PC-9 (cell line): ENCODE results near the gene MYOM3. TPM values are rescaled to one million over a fixed set of nuclear protein-coding genes. Genes with fewer than 3 reads are reported as not detected.

Experiments
- BruUV-seq: library from RNA; stranded (reverse); fragments of 400-500 nt; replicated peaks from 2 replicates; lab custom pipeline; 2021; lab: Mats Ljungman, UMichigan
- CTCF ChIA-PET: fragments of 300-600 bp; sonication (Branson Sonifier 250); formaldehyde crosslinking; loops from one replicate; lab custom pipeline; 2022; ENCODE audit warnings: antibody characterized with exemption; lab: Charles Lee
- POLR2A ChIA-PET: fragments of 300-600 bp; sonication (Branson Sonifier 250); formaldehyde crosslinking; loops from one replicate; lab custom pipeline; 2022; ENCODE audit warnings: antibody characterized with exemption; ENCODE audit not compliant: unreplicated experiment; lab: Charles Lee
- DNase-seq, 2 experiments: peaks; one replicate each; pipeline versions ENCODE4 v3.0.0 to v3.0.0-alpha.2; 2015 to 2022; ENCODE audit warnings: mixed read lengths in 1 of 2
- H2AFZ ChIP-seq: fragments of 200-600 bp; sonication (generic); 2 replicates; pipeline ENCODE4 v1.8.1; 2017; ENCODE audit warnings: antibody characterized with exemption
- H3F3A ChIP-seq: fragments of 200-600 bp; sonication (generic); 2 replicates; pipeline ENCODE4 v1.8.1; 2017; ENCODE audit warnings: antibody characterized with exemption, mild to moderate bottlenecking, low read depth; ENCODE audit not compliant: insufficient read depth
- H3K27ac ChIP-seq: fragments of 200-600 bp; sonication (generic); 2 replicates; pipeline ENCODE4 v1.6.1; 2016; ENCODE audit warnings: mixed run types
- H3K27me3 ChIP-seq: fragments of 200-600 bp; sonication (generic); 2 replicates; pipeline ENCODE4 v1.6.1; 2016; ENCODE audit warnings: low read depth, mixed run types; ENCODE audit not compliant: insufficient read depth
- H3K36me3 ChIP-seq: fragments of 200-600 bp; sonication (generic); 2 replicates; pipeline ENCODE4 v1.6.1; 2016; ENCODE audit warnings: low read depth, mixed run types
- H3K4me1 ChIP-seq: fragments of 200-600 bp; sonication (generic); replicated peaks from 2 replicates; pipeline ENCODE4 v1.6.1; 2016; ENCODE audit warnings: mixed run types; ENCODE audit not compliant: insufficient read depth
- H3K4me2 ChIP-seq: fragments of 200-600 bp; sonication (generic); 2 replicates; pipeline ENCODE4 v1.6.1; 2017; ENCODE audit warnings: mixed run types
- H3K4me3 ChIP-seq: fragments of 200-600 bp; sonication (generic); 2 replicates; pipeline ENCODE4 v1.6.1; 2016; ENCODE audit warnings: mixed run types
- H3K79me2 ChIP-seq: fragments of 200-600 bp; sonication (generic); 2 replicates; pipeline ENCODE4 v1.6.1; 2017; ENCODE audit warnings: low read depth, mixed run types
- H3K9me2 ChIP-seq: fragments of 200-600 bp; sonication (generic); 2 replicates; pipeline ENCODE4 v1.8.1; 2017; ENCODE audit warnings: mild to moderate bottlenecking; ENCODE audit not compliant: insufficient read depth
- H3K9me3 ChIP-seq: fragments of 200-600 bp; sonication (generic); 2 replicates; pipeline ENCODE4 v1.8.1; 2016; ENCODE audit warnings: low read depth; ENCODE audit not compliant: insufficient read depth
- H4K20me1 ChIP-seq: fragments of 200-600 bp; sonication (generic); 2 replicates; pipeline ENCODE4 v1.8.1; 2017; ENCODE audit not compliant: insufficient read depth
- CTCF ChIP-seq: fragments of 200-600 bp; sonication (generic); conservative IDR thresholded peaks from 2 replicates; pipeline ENCODE4 v1.6.1; 2017; ENCODE audit warnings: mixed run types, antibody characterized with exemption, mild to moderate bottlenecking, moderate library complexity
- EZH2 ChIP-seq: fragments of 200-600 bp; sonication (generic); IDR thresholded peaks from 2 replicates; pipeline ENCODE4 v1.8.0; 2017; ENCODE audit warnings: antibody characterized with exemption, low read depth
- intact Hi-C: fragments of 100-400 bp; cut with micrococcal nuclease; formaldehyde crosslinking; loops from one replicate; pipeline ENCODE4 v1.10.0; 2022; ENCODE audit not compliant: unreplicated experiment
- total RNA-seq: library from RNA; stranded (reverse); gene quantifications from 2 replicates; pipeline ENCODE4 v1.2.3, GENCODE V29; 2021

MYOM3 gene
- total RNA-seq, 1 experiment from 2014 or later: 11.9 TPM

GRCh38 chr1:24147194-24147593 is 35.3 kb upstream of the MYOM3 start:
- Histone ChIP-seq H3K27me3 (no peaks in the 10 kb centered on the region), H3K9me3 (no peaks in the 10 kb centered on the region), H4K20me1 (no peaks in the 10 kb centered on the region), H3K79me2 (no peaks in the 10 kb centered on the region), H3K4me1 (peaks cover 21% of the 10 kb centered on the region), H3K36me3 (no peaks in the 10 kb centered on the region), H3F3A (peaks cover 4% of the 10 kb centered on the region; the same call in 1 of the 2 replicates), H3K4me3 (no peak overlapping the region), H3K4me2 (no peak overlapping the region), H3K9me2 (no peaks in the 10 kb centered on the region), H2AFZ (no peak overlapping the region), H3K27ac (no peak overlapping the region)
- no peak for DNase-seq
- CTCF ChIA-PET: interaction anchor here (0.5 kb wide), 1 partner anchor 244 kb away, joined by 5 read pairs; no protein-coding TSS in a partner anchor
- no peak for TF ChIP-seq EZH2
- TF ChIP-seq CTCF: no peak
- BruUV-seq: no TSS peak
- POLR2A ChIA-PET: no interaction called here
- intact Hi-C loops: no loop called here

- no peak for TF ChIP-seq EZH2
- no peak for TF ChIP-seq CTCF
- POLR2A ChIA-PET: interaction anchor here (0.6 kb wide), 4 partner anchors 23 to 639 kb away, joined by 3 to 9 read pairs (median 3); no protein-coding TSS in a partner anchor
These were observed 30.9 kb upstream of the MYOM3 start, which contains the start of gene IL22RA1 for GRCh38 chr1:24142546-24143534. Gene IL22RA1, minus strand, starts transcription at chr1:24143140. Its CDS starts 58 bp downstream, at chr1:24143082.

GRCh38 chr1:24141311-24141997 is 29.5 kb upstream of the MYOM3 start:
- POLR2A ChIA-PET: interaction anchor here (0.5 kb wide), 1 partner anchor 426 kb away, joined by 5 read pairs; no protein-coding TSS in a partner anchor
- Histone ChIP-seq H3K4me3 (no peak overlapping the region), H3K36me3 (no peaks in the 10 kb centered on the region), H3K9me3 (no peaks in the 10 kb centered on the region), H3K27me3 (no peaks in the 10 kb centered on the region), H3K27ac (no peak overlapping the region), H3F3A (peaks cover 4% of the 10 kb centered on the region; the same call in 1 of the 2 replicates), H3K4me2 (no peak overlapping the region), H2AFZ (no peak overlapping the region), H3K4me1 (peaks cover 11% of the 10 kb centered on the region), H3K79me2 (no peaks in the 10 kb centered on the region), H4K20me1 (no peaks in the 10 kb centered on the region), H3K9me2 (no peaks in the 10 kb centered on the region)
- BruUV-seq: no TSS peak
- no peak for TF ChIP-seq EZH2
- TF ChIP-seq CTCF: no peak
- intact Hi-C loops: no loop called here
- CTCF ChIA-PET: interaction anchor here (0.5 kb wide), 1 partner anchor 536 kb away, joined by 5 read pairs; no protein-coding TSS in a partner anchor
- no peak for DNase-seq

More at GRCh38 chr1:24142546-24143534, 30.9 kb upstream of the MYOM3 start, which contains the start of gene IL22RA1:
- H3K4me2 ChIP-seq: peak within 1 kb of the TSS; percentile 91
- BruUV-seq: TSS peak; percentile 64
- CTCF ChIA-PET: interaction anchor here (0.6 to 1.5 kb wide), 5 partner anchors 9 to 688 kb away, joined by 3 to 9 read pairs (median 4); no protein-coding TSS in a partner anchor
- H3K27me3 ChIP-seq: no peaks in the 10 kb centered on the region
- no peaks in the 10 kb centered on the region for H3K9me3 ChIP-seq
- H3K27ac ChIP-seq: no peak within 1 kb of the TSS
- H4K20me1 ChIP-seq: no peaks in the 10 kb centered on the region
- no peaks in the 10 kb centered on the region for H3K79me2 ChIP-seq
- H3F3A ChIP-seq: peaks cover 4% of the 10 kb centered on the region; the same call in 1 of the 2 replicates
- intact Hi-C loops: no loop called here
- peak; percentile 69 to 80 for DNase-seq
- peaks cover 11% of the 10 kb centered on the region for H3K4me1 ChIP-seq
- H3K4me3 ChIP-seq: peak within 1 kb of the TSS; percentile 62
- H2AFZ ChIP-seq: peak within 1 kb of the TSS; percentile 77
- H3K9me2 ChIP-seq: no peaks in the 10 kb centered on the region
- no peaks in the 10 kb centered on the region for H3K36me3 ChIP-seq
